ENCODE data around the gene ARHGEF28. TPM values are rescaled to one million over a fixed set of nuclear protein-coding genes. Genes with fewer than 3 reads are reported as not detected.

The ARHGEF28 gene
- total and polyA plus RNA-seq, 8 donors = 13.9 to 156 (median 55.7) TPM

DNA sequence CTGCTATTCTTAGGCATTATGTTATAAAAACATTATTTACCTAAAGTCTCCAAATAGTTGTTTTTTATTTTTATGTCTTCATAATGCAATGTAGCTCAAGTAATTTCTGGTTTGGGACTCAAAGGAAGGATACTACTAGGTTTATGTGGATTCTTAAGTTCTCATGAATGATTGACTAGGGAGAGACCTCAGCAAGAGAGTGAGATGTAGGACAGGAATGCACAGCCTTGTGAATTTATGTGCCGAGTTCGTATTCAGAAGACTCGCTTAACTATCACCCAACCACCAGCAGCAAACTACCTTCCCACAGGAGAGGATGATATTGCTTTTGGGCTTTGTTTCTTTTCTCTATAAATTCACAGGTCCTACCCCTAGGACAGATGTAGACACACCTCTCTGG, 282.9 kb downstream of the ARHGEF28 start:
- Histone ChIP-seq H3K36me3 (peaks cover 3 to 44% (median 25%) of the 10 kb centered on the region in 4 donors), H3K4me3 (no peak overlapping the region), H3K27me3 (no peaks in the 10 kb centered on the region), H3K4me1 (peaks cover 0 to 5% (median 0%) of the 10 kb centered on the region in 4 donors), H3K9me3 (no peaks in the 10 kb centered on the region), H3K27ac (no peak overlapping the region)
- 91 to 96% (median 94%) methylated on average over 3 of the region's 3 CpGs for WGBS, 5 donors
- DNase-seq = no peak
- intact Hi-C loops (cut with DNase I; ENCODE audit: low total_unique reads) = no loop called here
- TF ChIP-seq POLR2A (IDR thresholded peaks at IDR 0.05) = no peak
- no peak for TF ChIP-seq EP300 (IDR thresholded peaks at IDR 0.05)
- no peak for TF ChIP-seq POLR2AphosphoS5 (IDR thresholded peaks at IDR 0.05)
- TF ChIP-seq, protein P1, sequence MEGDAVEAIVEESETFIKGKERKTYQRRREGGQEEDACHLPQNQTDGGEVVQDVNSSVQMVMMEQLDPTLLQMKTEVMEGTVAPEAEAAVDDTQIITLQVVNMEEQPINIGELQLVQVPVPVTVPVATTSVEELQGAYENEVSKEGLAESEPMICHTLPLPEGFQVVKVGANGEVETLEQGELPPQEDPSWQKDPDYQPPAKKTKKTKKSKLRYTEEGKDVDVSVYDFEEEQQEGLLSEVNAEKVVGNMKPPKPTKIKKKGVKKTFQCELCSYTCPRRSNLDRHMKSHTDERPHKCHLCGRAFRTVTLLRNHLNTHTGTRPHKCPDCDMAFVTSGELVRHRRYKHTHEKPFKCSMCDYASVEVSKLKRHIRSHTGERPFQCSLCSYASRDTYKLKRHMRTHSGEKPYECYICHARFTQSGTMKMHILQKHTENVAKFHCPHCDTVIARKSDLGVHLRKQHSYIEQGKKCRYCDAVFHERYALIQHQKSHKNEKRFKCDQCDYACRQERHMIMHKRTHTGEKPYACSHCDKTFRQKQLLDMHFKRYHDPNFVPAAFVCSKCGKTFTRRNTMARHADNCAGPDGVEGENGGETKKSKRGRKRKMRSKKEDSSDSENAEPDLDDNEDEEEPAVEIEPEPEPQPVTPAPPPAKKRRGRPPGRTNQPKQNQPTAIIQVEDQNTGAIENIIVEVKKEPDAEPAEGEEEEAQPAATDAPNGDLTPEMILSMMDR (IDR thresholded peaks at IDR 0.05) = no peak

DNA sequence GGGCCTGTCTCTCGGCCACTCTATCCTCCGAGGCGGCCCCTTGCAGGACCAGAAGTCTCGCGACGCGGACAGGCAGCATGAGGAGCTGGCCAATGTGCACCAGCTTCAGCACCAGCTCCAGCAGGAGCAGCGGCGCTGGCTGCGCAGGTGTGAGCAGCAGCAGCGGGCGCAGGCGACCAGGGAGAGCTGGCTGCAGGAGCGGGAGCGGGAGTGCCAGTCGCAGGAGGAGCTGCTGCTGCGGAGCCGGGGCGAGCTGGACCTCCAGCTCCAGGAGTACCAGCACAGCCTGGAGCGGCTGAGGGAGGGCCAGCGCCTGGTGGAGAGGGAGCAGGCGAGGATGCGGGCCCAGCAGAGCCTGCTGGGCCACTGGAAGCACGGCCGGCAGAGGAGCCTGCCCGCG, 283.5 kb downstream of the ARHGEF28 start:
- no peak overlapping the region for H3K4me3 ChIP-seq
- H3K27ac ChIP-seq = no peak overlapping the region
- H3K36me3 ChIP-seq = peaks cover 3 to 44% (median 24%) of the 10 kb centered on the region in 4 donors
- no peak for DNase-seq
- no peaks in the 10 kb centered on the region for H3K9me3 ChIP-seq
- H3K4me1 ChIP-seq = peaks cover 0 to 5% (median 0%) of the 10 kb centered on the region in 4 donors
- TF ChIP-seq POLR2A (IDR thresholded peaks at IDR 0.05) = no peak
- TF ChIP-seq, protein P1 (IDR thresholded peaks at IDR 0.05) = no peak
- TF ChIP-seq EP300 (IDR thresholded peaks at IDR 0.05) = no peak
- TF ChIP-seq POLR2AphosphoS5 (IDR thresholded peaks at IDR 0.05) = no peak
- H3K27me3 ChIP-seq = no peaks in the 10 kb centered on the region
- intact Hi-C loops (cut with DNase I; ENCODE audit: low total_unique reads) = no loop called here
- WGBS, 5 donors = 95 to 97% (median 97%) methylated on average over 25 to 27 of the region's 27 CpGs

DNA sequence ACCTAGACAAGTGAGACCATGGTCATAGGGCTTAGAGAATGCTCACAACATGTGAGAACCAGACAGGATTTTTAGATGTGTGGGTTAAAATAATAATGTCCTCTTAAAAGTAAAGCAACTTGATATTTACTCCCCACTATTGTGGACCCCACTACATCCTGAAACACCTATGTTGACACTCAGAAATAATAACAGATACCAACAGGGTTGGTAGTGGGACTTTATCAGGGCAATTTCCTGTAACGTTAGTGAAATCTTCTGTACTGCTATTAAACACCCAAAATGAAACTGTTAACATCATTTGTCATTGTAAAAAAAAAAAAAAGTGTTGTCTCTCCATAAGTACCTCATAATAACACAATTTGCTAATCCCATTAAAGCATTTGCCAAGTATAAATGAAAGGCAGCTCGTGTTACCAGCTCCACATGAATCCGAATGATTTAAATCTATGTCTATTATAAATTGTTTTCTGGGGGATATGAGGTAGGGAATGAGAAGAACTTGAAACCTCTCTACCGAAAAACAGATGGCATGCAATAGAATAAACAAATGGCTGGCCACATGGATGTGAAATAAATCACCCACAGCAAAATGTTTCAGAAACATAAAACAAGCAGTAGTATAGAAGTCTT, 285.9 kb downstream of the ARHGEF28 start:
- Histone ChIP-seq H3K4me3 (no peak overlapping the region), H3K27me3 (no peaks in the 10 kb centered on the region), H3K27ac (no peak overlapping the region), H3K4me1 (peaks cover 0 to 5% (median 1%) of the 10 kb centered on the region in 4 donors), H3K9me3 (no peaks in the 10 kb centered on the region), H3K36me3 (peaks cover 0 to 36% (median 21%) of the 10 kb centered on the region in 4 donors)
- intact Hi-C loops (cut with DNase I; ENCODE audit: low total_unique reads) = no loop called here
- 45 to 52% (median 49%) methylated on average over 4 of the region's 4 CpGs for WGBS, 5 donors
- TF ChIP-seq EP300 (IDR thresholded peaks at IDR 0.05) = no peak
- TF ChIP-seq POLR2A (IDR thresholded peaks at IDR 0.05) = no peak
- TF ChIP-seq, protein P1 (IDR thresholded peaks at IDR 0.05) = no peak
- no peak for TF ChIP-seq POLR2AphosphoS5 (IDR thresholded peaks at IDR 0.05)
- DNase-seq = no peak

DNA sequence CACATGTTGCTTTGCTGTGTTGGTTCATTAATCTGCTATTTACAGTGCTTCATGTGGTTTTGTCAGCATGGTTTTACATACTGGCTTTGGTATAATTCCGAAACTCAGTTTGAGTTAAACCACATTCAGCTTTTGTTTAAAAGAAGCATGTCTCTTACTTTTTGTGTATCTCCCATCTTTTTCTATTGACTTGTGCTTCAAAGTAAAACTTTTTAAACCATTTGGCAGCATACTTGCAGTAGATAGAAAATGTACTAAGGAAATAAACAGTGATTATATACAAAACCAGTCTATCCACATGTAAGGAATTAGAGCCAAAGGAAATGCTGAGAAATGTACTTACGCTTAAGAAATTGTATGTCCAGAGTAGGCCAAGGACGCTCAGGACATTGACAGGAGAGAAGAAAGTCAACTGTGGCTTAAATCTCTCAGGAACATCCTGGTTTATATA, 286.9 kb downstream of the ARHGEF28 start:
- intact Hi-C loops (cut with DNase I; ENCODE audit: low total_unique reads) = no loop called here
- DNase-seq = peak in 1 of 2 donors; percentile 36
- WGBS, 5 donors = 47 to 72% (median 51%) methylated on average over 3 of the region's 3 CpGs
- no peak for TF ChIP-seq EP300 (IDR thresholded peaks at IDR 0.05)
- TF ChIP-seq, protein P1 (IDR thresholded peaks at IDR 0.05) = no peak
- TF ChIP-seq POLR2A (IDR thresholded peaks at IDR 0.05) = no peak
- no peak for TF ChIP-seq POLR2AphosphoS5 (IDR thresholded peaks at IDR 0.05)
- peaks cover 0 to 42% (median 21%) of the 10 kb centered on the region in 4 donors for H3K36me3 ChIP-seq
- H3K27ac ChIP-seq = no peak overlapping the region
- H3K27me3 ChIP-seq = no peaks in the 10 kb centered on the region
- peaks cover 0 to 15% (median 6%) of the 10 kb centered on the region in 4 donors for H3K4me1 ChIP-seq
- H3K9me3 ChIP-seq = no peaks in the 10 kb centered on the region
- no peak overlapping the region for H3K4me3 ChIP-seq
